Ishikawa (cell line): ENCODE data around the gene RMDN2.

ENCODE experiments used
- CEBPB ChIP-seq: IDR thresholded peaks from 2 replicates; pipeline ENCODE4 v1.6.1; 2012
- CREB1 ChIP-seq: IDR thresholded peaks from 2 replicates; pipeline ENCODE4 v1.6.1; 2012; ENCODE audit warnings: low read depth
- EGR1 ChIP-seq: IDR thresholded peaks from 2 replicates; pipeline ENCODE4 v1.6.1; 2012
- EP300 ChIP-seq: IDR thresholded peaks from 2 replicates; pipeline ENCODE4 v1.6.1; 2012; ENCODE audit warnings: borderline replicate concordance
- FOXM1 ChIP-seq: IDR thresholded peaks from 2 replicates; pipeline ENCODE4 v1.6.1; 2012; ENCODE audit warnings: low read depth, borderline replicate concordance
- MAX ChIP-seq: IDR thresholded peaks from 2 replicates; pipeline ENCODE4 v1.6.1; 2012
- NFIC ChIP-seq: IDR thresholded peaks from 2 replicates; pipeline ENCODE4 v1.6.1; 2012
- RAD21 ChIP-seq: IDR thresholded peaks from 2 replicates; pipeline ENCODE4 v1.6.1; 2012; ENCODE audit warnings: low read depth
- REST ChIP-seq: IDR thresholded peaks from 2 replicates; pipeline ENCODE4 v1.6.1; 2012; ENCODE audit warnings: low read depth, mild to moderate bottlenecking
- TAF1 ChIP-seq: IDR thresholded peaks from 2 replicates; pipeline ENCODE4 v1.6.1; 2012; ENCODE audit warnings: low read depth, mild to moderate bottlenecking
- TEAD4 ChIP-seq: IDR thresholded peaks from 2 replicates; pipeline ENCODE4 v1.6.1; 2012
- USF1 ChIP-seq: IDR thresholded peaks from 2 replicates; pipeline ENCODE4 v1.6.1; 2012
- ZBTB7A ChIP-seq: IDR thresholded peaks from 2 replicates; pipeline ENCODE4 v1.6.1; 2012; ENCODE audit warnings: low read depth

- no peak for TF ChIP-seq ZBTB7A
- TF ChIP-seq MAX, result no peak
- no peak for TF ChIP-seq TAF1
- TF ChIP-seq NFIC, result no peak
- TF ChIP-seq RAD21, result peak; percentile 28; the same call in 1 of the 2 replicates
- TF ChIP-seq REST, result no peak
- no peak for TF ChIP-seq CREB1
- TF ChIP-seq EP300, result no peak
- no peak for TF ChIP-seq USF1
- no peak for TF ChIP-seq CEBPB
- TF ChIP-seq TEAD4, result no peak
- TF ChIP-seq FOXM1, result no peak
- no peak for TF ChIP-seq EGR1
Observed at GRCh38 chr2:37984589-37984988, 59.5 kb downstream of the RMDN2 start.
